HuH-7.5 (cell line): ENCODE results near the gene PTPN2.
A peak's percentile ranks its signal among the peaks of the same experiment; 100 is the strongest.

Source experiments
- DNase-seq: peaks from one replicate; pipeline ENCODE4 v3.0.0; 2011; ENCODE audit warnings: low spot score

PTPN2 gene

GRCh38 chr18:12857991-12858544 is 26.0 kb downstream of the PTPN2 start:
- no peak for DNase-seq

- DNase-seq, result no peak
These were observed 26.7 kb downstream of the PTPN2 start for GRCh38 chr18:12857215-12857905.

GRCh38 chr18:12855916-12856315 is 28.1 kb downstream of the PTPN2 start:
- no peak for DNase-seq

GRCh38 chr18:12852566-12853315 is 31.3 kb downstream of the PTPN2 start:
- DNase-seq, result no peak

GRCh38 chr18:12851716-12852115 is 32.3 kb downstream of the PTPN2 start:
- DNase-seq, result no peak

- DNase-seq, result no peak
These were observed 34.5 kb downstream of the PTPN2 start for GRCh38 chr18:12849548-12849947.

- no peak for DNase-seq
These were observed 35.6 kb downstream of the PTPN2 start for GRCh38 chr18:12848405-12848804.

- no peak for DNase-seq
These were observed 39.6 kb downstream of the PTPN2 start for GRCh38 chr18:12844391-12844790.

GRCh38 chr18:12843420-12844350 is 40.4 kb downstream of the PTPN2 start:
- DNase-seq, result no peak

GRCh38 chr18:12842459-12843380 is 41.3 kb downstream of the PTPN2 start:
- DNase-seq, result no peak

GRCh38 chr18:12841070-12841469 is 43.0 kb downstream of the PTPN2 start:
- no peak for DNase-seq

- DNase-seq, result no peak
These were observed 43.7 kb downstream of the PTPN2 start for GRCh38 chr18:12840382-12840781.

- DNase-seq, result no peak
These were observed 44.4 kb downstream of the PTPN2 start for GRCh38 chr18:12839526-12840196.

- DNase-seq, result no peak
These were observed 44.9 kb downstream of the PTPN2 start for GRCh38 chr18:12839057-12839525.

- DNase-seq, result peak; percentile 78
These were observed 45.8 kb downstream of the PTPN2 start for GRCh38 chr18:12838178-12838634.

GRCh38 chr18:12837747-12838146 is 46.3 kb downstream of the PTPN2 start:
- no peak for DNase-seq

- DNase-seq, result no peak
These were observed 47.5 kb downstream of the PTPN2 start for GRCh38 chr18:12836551-12836950.

- no peak for DNase-seq
These were observed 55.7 kb downstream of the PTPN2 start for GRCh38 chr18:12828116-12829051.

- DNase-seq, result no peak
These were observed 56.4 kb downstream of the PTPN2 start for GRCh38 chr18:12827588-12827987.
